Thymus (tissue), 11 donors: ENCODE results near the gene HELZ. TPM values are rescaled to one million over a fixed set of nuclear protein-coding genes. Genes with fewer than 3 reads are reported as not detected.

ENCODE experiments used
- DNase-seq, 9 donors: peaks; one replicate each; pipeline ENCODE4 v3.0.0-alpha.2; 2013; ENCODE audit warnings: low spot score in 9 of 9, low read depth in 6 of 9, missing footprints in 1 of 9
- H3K27ac ChIP-seq, 2 donors: one replicate each; pipeline ENCODE4 v1.5.1; 2013; ENCODE audit warnings: control low read depth in 1 of 2, low read depth in 1 of 2, low read length in 1 of 2, mild to moderate bottlenecking in 1 of 2, moderate library complexity in 1 of 2
- H3K27me3 ChIP-seq, 2 donors: one replicate each; pipeline ENCODE4 v1.5.1; 2013; ENCODE audit warnings: low read length in 1 of 2; ENCODE audit not compliant: control insufficient read depth in 2 of 2, insufficient read depth in 1 of 2
- H3K36me3 ChIP-seq, 2 donors: one replicate each; pipeline ENCODE4 v1.5.1; 2013; ENCODE audit warnings: low read length in 1 of 2, mild to moderate bottlenecking in 1 of 2, moderate library complexity in 1 of 2; ENCODE audit not compliant: control insufficient read depth in 2 of 2, insufficient read depth in 2 of 2
- H3K4me1 ChIP-seq, 2 donors: one replicate each; pipeline ENCODE4 v1.5.1; 2013; ENCODE audit warnings: low read length in 2 of 2; ENCODE audit not compliant: control insufficient read depth in 2 of 2, insufficient read depth in 2 of 2
- H3K4me3 ChIP-seq, 2 donors: one replicate each; pipeline ENCODE4 v1.5.1; 2013; ENCODE audit warnings: low read length in 2 of 2, control low read depth in 1 of 2, mild to moderate bottlenecking in 1 of 2
- H3K9me3 ChIP-seq, 2 donors: one replicate each; pipeline ENCODE4 v1.5.1; 2013; ENCODE audit warnings: low read length in 1 of 2, mild to moderate bottlenecking in 1 of 2; ENCODE audit not compliant: control insufficient read depth in 2 of 2, insufficient read depth in 1 of 2
- WGBS: extraction: QIAGEN DNeasy Blood & Tissue Kit; methylation state at CpG from one replicate; pipeline ENCODE4 v1.1.7; 2013; 5-methylcytosine and 5-hydroxymethylcytosine counted together
- polyA plus RNA-seq: library from polyadenylated mRNA; stranded (reverse); fragments of 200-250 nt; gene quantifications from one replicate; pipeline ENCODE4 v1.2.3, GENCODE V29; 2013
- total RNA-seq: library from RNA; stranded (reverse); fragments of 120-200 nt; gene quantifications from one replicate; pipeline ENCODE4 v1.2.4, GENCODE V29; 2013
- donor health status: healthy.

Gene HELZ
- total and polyA plus RNA-seq, 2 donors = 8.2 to 27.5 TPM

- Histone ChIP-seq H3K36me3 (peaks cover 12 to 25% of the 10 kb centered on the region in 2 donors), H3K27ac (no peak overlapping the region), H3K4me3 (no peak overlapping the region), H3K9me3 (no peaks in the 10 kb centered on the region), H3K4me1 (peaks cover 0 to 3% of the 10 kb centered on the region in 2 donors), H3K27me3 (no peaks in the 10 kb centered on the region)
- DNase-seq = no peak
- WGBS = 96% methylated on average over 7 of the region's 7 CpGs
These were observed 168.7 kb downstream of the HELZ start for GRCh38 chr17:67076290-67076689.

- H3K27ac ChIP-seq = no peak overlapping the region
- H3K4me3 ChIP-seq = no peak overlapping the region
- no peaks in the 10 kb centered on the region for H3K4me1 ChIP-seq
- no peaks in the 10 kb centered on the region for H3K9me3 ChIP-seq
- peaks cover 9 to 21% of the 10 kb centered on the region in 2 donors for H3K36me3 ChIP-seq
- WGBS = 93% methylated on average over 3 of the region's 3 CpGs
- no peak for DNase-seq
- no peaks in the 10 kb centered on the region for H3K27me3 ChIP-seq
These were observed 170.2 kb downstream of the HELZ start for GRCh38 chr17:67074781-67075180.

GRCh38 chr17:67072885-67073284 lies 172.1 kb downstream of the HELZ start:
- no peaks in the 10 kb centered on the region for H3K9me3 ChIP-seq
- H3K4me1 ChIP-seq = no peaks in the 10 kb centered on the region
- 98% methylated on average over 3 of the region's 3 CpGs for WGBS
- peaks cover 3 to 11% of the 10 kb centered on the region in 2 donors for H3K36me3 ChIP-seq
- no peak overlapping the region for H3K4me3 ChIP-seq
- no peaks in the 10 kb centered on the region for H3K27me3 ChIP-seq
- no peak overlapping the region for H3K27ac ChIP-seq
- DNase-seq = no peak

- no peak overlapping the region for H3K27ac ChIP-seq
- H3K9me3 ChIP-seq = no peaks in the 10 kb centered on the region
- H3K27me3 ChIP-seq = no peaks in the 10 kb centered on the region
- no peak for DNase-seq
- H3K4me1 ChIP-seq = no peaks in the 10 kb centered on the region
- no peak overlapping the region for H3K4me3 ChIP-seq
- H3K36me3 ChIP-seq = peaks cover 7 to 9% of the 10 kb centered on the region in 2 donors
These were observed 173.4 kb downstream of the HELZ start for GRCh38 chr17:67071595-67071994.

- DNase-seq = no peak
- Histone ChIP-seq H3K4me3 (no peak overlapping the region), H3K4me1 (no peaks in the 10 kb centered on the region), H3K9me3 (no peaks in the 10 kb centered on the region), H3K36me3 (peaks cover 5 to 7% of the 10 kb centered on the region in 2 donors), H3K27me3 (no peaks in the 10 kb centered on the region), H3K27ac (no peak overlapping the region)
- over 99% methylated on average over 5 of the region's 5 CpGs for WGBS
These were observed 175.3 kb downstream of the HELZ start for GRCh38 chr17:67069603-67070136.

GRCh38 chr17:67068999-67069398 lies 176.0 kb downstream of the HELZ start:
- DNase-seq = no peak
- no peaks in the 10 kb centered on the region for H3K4me1 ChIP-seq
- 92% methylated on average over 3 of the region's 3 CpGs for WGBS
- peaks cover 5 to 7% of the 10 kb centered on the region in 2 donors for H3K36me3 ChIP-seq
- H3K27ac ChIP-seq = no peak overlapping the region
- no peak overlapping the region for H3K4me3 ChIP-seq
- no peaks in the 10 kb centered on the region for H3K9me3 ChIP-seq
- no peaks in the 10 kb centered on the region for H3K27me3 ChIP-seq

GRCh38 chr17:67067571-67068482 lies 177.2 kb downstream of the HELZ start:
- Histone ChIP-seq H3K36me3 (peaks cover 3 to 7% of the 10 kb centered on the region in 2 donors), H3K27ac (no peak overlapping the region), H3K4me1 (no peaks in the 10 kb centered on the region), H3K4me3 (no peak overlapping the region), H3K27me3 (no peaks in the 10 kb centered on the region), H3K9me3 (no peaks in the 10 kb centered on the region)
- no peak for DNase-seq
- WGBS = 98% methylated on average over 13 of the region's 13 CpGs

- no peak overlapping the region for H3K4me3 ChIP-seq
These were observed 178.3 kb downstream of the HELZ start for GRCh38 chr17:67066717-67067116.

GRCh38 chr17:67063141-67063540 lies 181.9 kb downstream of the HELZ start:
- Histone ChIP-seq H3K9me3 (no peaks in the 10 kb centered on the region), H3K27ac (no peak overlapping the region), H3K27me3 (no peaks in the 10 kb centered on the region), H3K4me3 (no peak overlapping the region), H3K4me1 (no peaks in the 10 kb centered on the region), H3K36me3 (peaks cover 0 to 3% of the 10 kb centered on the region in 2 donors)
- 98% methylated on average over 6 of the region's 6 CpGs for WGBS
- no peak for DNase-seq

More at GRCh38 chr17:67066717-67067116, 178.3 kb downstream of the HELZ start:
- Histone ChIP-seq H3K27me3 (no peaks in the 10 kb centered on the region), H3K4me1 (no peaks in the 10 kb centered on the region), H3K27ac (no peak overlapping the region), H3K9me3 (no peaks in the 10 kb centered on the region), H3K36me3 (peaks cover 0 to 3% of the 10 kb centered on the region in 2 donors)
- peak in 1 of 9 donors; percentile 4 for DNase-seq
- WGBS = 74% methylated on average over 2 of the region's 2 CpGs
